ENCODE measurements around the gene IL10RB.

DNA sequence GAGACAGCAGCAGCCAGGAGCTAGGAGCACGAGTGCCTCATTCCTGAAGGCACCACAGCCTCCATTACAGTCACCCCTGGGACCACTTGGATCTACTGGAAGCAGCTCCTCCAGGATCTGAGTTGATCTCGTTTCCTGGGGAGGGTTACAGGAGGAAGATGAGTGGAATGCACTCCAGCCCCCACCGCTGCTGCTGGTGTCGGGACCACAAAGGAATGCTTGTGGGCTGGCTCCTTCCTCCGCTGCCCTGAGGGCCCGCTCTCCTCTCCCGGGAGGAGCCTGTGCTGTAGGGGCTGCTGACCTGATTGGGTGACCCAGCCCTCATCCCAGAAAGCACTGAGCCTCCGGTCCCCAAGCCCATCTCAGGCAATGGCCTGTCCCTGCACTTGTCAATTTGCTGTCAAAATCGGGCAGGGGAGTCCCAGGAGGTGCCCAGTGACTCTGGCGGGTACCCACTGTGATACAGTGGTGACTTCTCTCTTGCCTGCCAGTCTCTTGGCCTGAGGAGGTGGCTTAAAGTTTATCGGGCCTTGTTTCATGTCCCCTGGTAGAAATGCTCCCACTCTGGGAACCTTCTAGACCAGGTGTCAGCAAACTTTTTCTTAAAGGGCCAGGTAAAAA is 23.1 kb downstream of the IL10RB start:
- TF ChIP-seq, protein P1, sequence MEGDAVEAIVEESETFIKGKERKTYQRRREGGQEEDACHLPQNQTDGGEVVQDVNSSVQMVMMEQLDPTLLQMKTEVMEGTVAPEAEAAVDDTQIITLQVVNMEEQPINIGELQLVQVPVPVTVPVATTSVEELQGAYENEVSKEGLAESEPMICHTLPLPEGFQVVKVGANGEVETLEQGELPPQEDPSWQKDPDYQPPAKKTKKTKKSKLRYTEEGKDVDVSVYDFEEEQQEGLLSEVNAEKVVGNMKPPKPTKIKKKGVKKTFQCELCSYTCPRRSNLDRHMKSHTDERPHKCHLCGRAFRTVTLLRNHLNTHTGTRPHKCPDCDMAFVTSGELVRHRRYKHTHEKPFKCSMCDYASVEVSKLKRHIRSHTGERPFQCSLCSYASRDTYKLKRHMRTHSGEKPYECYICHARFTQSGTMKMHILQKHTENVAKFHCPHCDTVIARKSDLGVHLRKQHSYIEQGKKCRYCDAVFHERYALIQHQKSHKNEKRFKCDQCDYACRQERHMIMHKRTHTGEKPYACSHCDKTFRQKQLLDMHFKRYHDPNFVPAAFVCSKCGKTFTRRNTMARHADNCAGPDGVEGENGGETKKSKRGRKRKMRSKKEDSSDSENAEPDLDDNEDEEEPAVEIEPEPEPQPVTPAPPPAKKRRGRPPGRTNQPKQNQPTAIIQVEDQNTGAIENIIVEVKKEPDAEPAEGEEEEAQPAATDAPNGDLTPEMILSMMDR (IDR thresholded peaks at IDR 0.05; ENCODE audit: borderline replicate concordance, extremely low read depth, low read length, poor library complexity, severe bottlenecking): no peak
- no peak for TF ChIP-seq EZH2 (IDR thresholded peaks at IDR 0.05; ENCODE audit: borderline replicate concordance, low read depth, low read length, severe bottlenecking)

Measured in DND-41 (cell line).